ENCODE measurements around the gene DTWD2.
"Not testable (repeated sequence)": the region's sequence is repeated elsewhere in the genome, so short reads cannot be mapped to it uniquely, and the experiment has no call there.

The DTWD2 gene

DNA sequence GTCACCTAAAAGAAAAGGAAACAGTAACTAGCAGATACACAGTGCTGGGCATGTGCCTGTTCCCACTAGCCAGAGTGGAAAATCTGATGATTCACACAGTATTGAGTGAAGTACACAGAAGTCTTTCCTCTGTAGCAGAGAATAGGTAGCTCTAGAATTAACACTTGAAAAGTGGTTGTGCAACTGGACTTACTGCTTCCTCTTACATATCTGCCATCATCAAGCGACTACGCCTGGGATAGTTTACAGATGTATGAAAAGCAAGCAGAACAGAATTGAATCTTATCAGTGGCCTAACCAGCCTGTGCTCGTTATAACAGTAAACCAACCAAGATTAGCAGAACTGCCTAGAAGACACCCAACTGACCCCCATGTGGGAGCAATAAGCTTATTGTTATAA lies 130.6 kb downstream of the DTWD2 start:
- no peak for DNase-seq

DNA sequence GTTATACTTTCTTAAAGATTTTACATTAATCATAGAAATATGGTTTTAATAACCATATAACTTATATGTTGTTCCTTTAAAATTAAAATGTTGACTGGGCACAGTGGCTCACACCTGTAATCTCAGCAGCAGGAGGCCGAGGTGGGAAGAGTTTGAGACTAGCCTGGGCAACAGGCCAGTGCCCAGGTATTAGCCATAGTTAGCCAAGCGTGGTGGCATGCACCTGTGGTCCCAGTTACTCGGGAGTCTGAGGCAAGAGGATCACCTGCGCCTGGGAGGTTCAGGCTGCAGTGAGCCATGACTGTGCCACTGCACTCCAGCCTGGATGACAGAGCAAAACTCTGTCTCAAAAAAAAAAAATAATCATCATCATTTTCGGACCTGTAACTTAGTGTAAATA lies 133.5 kb downstream of the DTWD2 start:
- DNase-seq: no peak

DNA sequence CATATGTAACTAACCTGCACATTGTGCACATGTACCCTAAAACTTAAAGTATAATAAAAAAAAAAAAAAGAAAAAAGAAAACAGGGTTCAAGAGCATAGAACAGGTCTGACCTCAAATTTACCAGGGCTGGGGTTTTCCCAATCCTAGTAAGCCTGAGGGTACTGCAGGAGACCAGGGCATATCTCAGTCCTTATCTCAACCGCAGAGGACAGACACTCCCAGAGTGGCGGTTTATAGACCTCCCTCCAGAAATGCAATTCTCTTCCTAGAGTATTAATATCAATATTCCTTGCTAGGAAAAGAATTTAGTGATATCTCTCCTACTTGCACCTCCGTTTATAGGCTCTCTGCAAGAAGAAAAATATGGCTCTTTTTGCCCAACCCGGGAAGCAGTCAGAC lies 136.6 kb downstream of the DTWD2 start:
- DNase-seq: not testable (repeated sequence)

DNA sequence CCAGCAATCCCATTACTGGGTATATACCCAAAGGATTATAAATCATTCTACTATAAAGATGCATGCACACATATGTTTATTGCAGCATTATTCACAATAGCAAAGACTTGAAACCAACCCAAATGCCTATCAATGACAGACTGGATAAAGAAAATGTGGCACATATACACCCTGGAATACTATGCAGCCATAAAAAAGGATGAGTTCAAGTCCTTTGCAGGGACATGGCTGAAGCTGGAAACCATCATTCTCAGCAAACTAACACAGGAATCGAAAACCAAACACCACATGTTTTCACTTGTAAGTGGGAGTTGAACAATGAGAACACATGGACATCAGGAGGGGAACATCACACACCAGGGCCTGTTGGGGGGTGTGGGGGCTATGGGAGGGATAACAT lies 138.8 kb downstream of the DTWD2 start:
- DNase-seq: not testable (repeated sequence)

DNA sequence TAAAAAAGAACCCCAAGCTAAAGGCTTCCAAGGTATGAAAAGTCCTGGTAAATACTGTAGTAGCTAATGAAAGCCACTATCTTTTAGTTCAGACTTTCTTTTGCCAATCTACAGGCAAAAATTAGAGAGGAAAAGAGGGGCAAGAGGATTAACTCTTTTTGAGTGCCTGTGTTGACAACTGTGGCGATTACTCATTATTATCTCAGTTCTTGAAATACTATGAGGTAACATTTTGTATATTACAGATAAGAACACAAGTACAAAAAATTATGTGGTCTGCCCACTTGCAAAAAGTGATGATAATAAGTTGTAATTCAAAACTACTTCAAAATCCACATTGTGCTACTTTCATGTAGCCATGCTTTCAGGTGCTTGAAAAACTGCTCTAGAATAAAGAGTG lies 144.0 kb downstream of the DTWD2 start:
- DNase-seq: no peak

DNA sequence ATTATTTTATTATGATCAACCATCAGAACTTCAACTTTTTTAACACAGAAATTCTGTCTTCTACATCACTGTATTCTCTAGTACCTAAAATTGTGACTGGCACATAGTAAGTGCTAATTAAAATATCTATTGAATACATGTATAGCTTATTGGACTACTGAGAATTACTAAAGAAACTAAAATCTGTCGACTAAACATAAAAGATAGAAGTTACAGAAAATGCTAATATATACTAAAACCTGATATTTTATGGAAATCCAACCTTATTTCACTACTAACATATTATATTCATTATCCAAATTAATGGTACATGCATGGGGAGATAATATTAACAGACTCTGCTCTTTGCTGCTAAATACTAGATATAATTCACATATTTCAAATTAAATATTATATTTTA lies 153.6 kb downstream of the DTWD2 start:
- no peak for DNase-seq

DNA sequence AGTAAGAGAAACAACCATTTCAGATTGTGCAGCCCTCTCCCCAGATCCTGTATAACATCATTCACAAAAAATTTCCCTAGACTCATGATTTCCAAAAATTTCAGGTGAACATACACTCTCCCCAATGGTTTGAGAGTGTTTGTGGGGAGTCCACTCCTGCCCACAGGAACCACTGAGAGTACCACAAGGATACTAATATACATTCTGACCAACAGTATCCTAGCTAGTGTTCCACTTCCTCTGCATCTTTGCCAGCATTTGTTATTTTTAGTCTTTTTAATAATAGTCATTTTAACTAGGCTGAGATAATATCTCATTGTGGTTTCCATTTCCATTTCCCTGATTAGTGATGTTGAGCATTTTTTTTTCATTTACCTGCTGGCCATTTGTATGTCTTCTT lies 155.4 kb downstream of the DTWD2 start:
- DNase-seq: no peak

DNA sequence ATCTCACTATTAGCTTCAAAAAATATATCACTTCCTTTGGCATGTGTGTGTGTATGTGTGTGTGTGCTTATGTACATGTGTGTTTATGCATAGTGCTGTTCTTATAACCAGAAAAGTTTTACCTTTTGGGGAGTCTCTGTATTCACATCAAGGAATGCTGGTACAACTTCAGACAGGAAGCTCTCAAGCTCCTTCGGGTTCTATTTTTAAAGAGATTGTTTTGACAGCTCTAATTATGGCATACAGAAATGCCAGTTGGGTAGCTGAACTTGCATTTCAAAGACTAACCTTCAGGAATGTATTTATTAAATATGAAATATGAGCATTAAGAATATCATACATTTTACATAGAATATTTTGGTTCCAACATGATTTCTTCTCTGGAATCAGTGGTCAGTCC lies 163.1 kb downstream of the DTWD2 start:
- DNase-seq: no peak

DNA sequence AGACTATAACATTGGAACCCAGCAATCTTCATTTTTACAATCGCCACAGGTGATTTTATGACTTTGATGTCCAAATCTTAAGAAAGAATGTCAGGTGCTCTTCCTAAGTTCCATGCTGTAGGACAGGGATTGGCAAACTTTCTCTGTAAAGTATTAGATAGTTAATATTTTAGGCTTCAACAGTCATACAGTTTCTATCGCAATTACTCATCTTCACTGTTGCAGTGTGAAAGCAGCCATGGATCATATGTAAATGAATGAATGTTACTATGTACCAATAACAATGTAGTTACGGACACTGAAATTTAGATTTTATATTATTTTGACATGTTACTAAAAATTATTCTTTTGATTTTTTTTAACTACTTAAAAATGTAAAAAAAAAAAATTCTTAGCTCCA lies 169.7 kb downstream of the DTWD2 start:
- DNase-seq: no peak

DNA sequence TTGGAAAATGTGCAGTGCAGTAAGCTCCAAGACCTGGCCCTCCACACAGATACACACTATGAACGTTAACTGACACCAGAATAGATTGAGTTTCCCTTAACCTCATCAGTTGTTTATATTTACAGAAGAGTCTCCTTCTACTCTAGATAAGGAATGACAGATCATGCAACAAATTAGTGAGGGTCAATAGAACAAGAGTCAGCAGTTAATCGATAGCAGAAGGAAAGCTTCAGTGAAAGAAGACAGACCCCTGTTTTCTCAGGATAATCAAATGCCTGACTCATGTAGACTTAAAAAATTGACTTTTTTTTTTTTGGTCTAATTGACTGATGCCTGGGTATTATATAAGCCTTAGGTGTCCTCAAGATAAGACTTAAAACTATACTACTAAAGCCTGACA lies 179.9 kb downstream of the DTWD2 start:
- no peak for DNase-seq

DNA sequence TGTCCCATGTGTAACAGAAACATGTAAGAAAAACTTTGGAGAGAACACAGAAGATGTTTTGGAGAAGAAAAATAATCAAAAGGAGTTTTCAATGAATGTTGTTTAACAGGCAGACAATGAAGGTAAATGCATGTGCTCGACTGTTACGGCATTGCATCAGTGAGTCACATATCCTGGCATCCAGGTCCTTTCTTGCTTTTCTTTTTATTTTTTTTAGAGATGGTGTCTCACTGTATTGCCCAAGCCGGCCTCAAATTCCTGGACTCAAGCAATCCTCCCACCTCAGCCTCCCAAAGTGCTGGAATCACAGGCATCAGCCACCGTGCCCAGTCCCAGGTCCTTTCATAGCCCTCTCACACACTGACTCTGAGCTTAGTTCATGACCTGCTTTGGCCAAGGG lies 181.8 kb downstream of the DTWD2 start:
- DNase-seq: no peak

DNA sequence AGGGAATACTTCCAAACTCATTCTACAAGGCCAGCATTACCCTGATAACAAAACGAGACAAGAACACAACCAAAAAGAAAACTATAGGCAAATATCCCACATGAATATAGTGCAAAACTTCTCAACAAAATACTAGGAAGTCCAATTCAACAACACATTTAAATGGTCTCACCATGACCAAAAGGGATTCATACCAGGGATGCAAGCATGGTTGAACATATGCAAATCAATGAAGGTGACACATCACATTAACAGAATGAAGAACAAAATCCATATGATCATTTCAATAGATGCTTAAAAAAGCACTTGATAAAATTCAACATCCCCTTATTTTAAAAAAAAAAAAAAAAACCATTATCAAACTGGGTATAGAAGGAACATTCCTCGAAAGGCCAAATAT lies 186.0 kb downstream of the DTWD2 start:
- DNase-seq: no peak

DNA sequence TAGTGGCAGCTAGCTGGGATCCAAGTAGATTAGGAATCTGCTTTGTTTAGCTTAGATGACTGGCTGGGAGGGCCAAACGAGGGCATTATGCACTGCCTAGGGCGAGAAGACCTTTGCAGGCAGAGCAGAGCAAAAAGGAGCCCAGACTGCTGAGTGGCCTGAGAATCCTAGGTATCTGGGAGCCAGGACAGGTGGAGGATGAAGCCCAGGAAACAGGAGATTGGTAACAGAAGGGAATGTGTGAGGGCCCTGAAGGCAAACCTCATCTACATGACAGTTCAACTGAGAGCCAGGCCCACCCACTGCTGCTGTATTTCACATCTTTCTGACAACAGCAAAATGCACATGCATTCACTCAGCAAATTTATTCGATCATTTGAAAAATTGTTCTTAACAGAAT lies 192.3 kb downstream of the DTWD2 start:
- no peak for DNase-seq

DNA sequence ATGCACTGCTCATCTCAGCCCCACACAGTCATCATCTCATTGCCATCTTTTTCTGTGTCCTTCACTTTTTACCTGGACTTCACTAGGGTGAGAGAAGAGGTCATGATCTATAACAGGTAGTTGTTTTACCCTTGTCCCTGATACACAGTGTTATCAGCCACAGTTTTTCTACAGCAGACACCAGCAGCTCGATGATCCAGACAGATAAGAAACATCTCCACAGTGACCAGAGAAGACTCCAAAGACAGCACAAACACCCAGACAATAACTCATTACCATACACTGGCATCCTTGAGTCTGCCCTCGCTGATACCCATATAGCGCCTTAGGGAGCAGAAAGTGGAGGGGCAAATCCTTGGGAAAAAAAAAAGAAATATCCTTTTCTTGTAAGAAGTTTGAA lies 194.1 kb downstream of the DTWD2 start:
- no peak for DNase-seq

DNA sequence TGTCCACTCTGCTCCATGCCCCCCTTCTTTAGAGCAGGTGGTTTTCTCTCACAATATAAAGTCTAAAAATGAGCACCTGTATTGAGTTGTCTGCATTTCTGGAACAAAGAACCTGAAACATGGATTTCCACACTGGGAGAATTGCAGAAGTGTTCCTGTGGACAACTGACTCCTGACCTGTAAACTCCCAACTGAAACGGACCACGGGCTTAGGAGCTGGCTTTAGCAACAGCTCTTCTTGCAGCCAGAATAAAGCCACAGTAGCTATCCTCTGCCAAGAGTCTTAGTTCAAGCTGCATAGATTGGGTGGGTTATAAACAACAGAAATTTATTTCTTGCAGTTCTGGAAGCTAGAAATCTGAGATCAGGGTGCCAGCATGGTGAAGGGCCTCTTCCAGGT lies 194.7 kb downstream of the DTWD2 start:
- DNase-seq: no peak

DNA sequence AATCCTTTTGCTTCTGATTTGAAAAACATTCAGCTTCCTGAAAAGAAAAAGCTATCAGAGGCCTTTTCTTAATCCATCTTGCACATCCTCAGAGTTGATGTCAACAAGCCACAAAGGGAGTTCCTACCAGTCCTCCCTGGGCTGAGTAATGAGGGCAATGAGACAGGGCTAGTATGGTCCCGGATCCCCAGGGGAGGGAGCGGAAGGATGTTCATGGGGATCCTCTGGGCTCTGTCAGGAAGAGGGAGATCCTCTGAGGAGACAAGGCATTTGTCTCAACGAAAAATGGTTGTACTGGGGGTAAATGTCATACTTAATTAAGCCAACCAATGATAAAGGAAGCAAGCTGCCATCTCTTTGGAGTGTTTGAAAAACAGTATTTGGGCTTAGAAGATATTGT lies 195.3 kb downstream of the DTWD2 start:
- DNase-seq: no peak

DNA sequence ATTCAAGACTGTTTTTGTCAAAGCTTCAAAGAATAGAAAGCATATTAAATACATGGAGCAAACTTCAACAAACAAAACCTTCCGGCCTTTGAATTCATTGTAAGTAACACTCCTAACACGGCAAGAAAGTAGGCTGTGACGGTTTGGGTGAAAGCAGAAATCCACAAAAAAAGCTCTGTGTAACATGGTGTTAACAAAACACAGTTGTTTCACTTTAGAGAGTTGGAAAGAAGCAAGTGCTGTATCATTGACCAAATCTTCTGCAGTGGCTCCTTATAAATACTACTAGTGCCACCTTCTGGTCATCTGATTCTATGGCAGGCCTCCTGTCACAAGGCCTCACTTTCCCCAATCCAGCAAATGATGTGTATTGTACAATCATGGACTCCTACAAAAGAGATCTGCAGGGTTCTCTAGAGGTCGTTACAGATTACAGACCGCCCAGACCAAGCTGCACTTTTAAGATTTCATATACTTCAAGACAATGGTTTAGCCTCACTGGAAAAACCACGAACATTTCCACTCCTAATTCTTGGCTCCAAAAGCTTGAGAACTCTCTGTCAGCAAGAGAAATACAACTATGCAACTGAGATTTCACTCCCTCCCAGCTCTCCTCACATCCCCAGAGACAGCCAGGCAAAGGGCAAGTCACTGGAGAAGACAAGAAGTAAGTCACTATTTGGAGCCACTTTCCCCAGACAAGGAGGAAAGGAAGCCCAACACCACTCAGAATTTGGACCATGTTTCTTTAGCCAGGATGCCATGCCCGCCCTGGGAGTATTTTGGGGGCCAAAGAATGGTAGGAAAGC lies 196.2 kb downstream of the DTWD2 start:
- DNase-seq: peak; percentile 8

DNA sequence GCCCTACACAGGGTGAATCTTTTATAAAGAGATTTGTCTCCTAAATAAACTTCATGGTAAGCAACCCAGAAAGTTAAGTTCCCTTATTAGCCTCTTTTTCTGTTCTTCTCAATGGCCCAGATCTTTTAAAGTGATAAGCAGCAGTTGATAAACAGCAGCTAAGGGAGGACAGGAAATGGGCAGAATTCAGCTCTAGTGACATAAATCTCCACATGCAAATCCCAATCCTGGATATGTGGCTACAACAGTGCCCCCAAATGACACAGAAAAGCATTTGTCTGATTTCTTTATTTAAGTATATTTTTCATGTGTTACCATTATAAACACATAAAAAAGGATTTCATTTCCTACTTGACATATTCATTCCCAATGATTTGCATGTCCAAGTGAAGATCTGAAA lies 199.0 kb downstream of the DTWD2 start:
- DNase-seq: peak; percentile 28

DNA sequence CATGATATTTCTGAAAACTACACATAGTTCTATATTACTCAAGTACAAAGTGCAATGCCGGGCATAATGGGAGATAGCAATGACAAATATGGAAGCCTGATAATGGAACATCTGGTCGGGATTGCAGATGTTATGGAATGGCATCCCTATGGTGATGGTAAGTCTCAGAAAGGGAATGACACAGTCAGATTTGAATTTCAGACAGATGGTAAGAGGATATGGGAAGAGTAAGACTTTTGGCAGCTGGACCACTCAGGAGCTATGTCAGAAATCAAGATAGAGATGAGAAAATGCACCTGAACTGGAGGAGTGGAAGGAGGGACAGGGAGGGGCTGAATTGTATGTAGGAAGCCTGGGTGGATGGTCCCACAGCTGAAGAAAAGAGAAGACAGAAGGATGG lies 200.0 kb downstream of the DTWD2 start:
- DNase-seq: no peak

All from NCI-H1048 (cell line).